SU-DHL-6 (cell line): ENCODE results near the gene PALM.

Experiments
- H2AFZ ChIP-seq: fragments of 200-600 bp; sonication (generic); 2 replicates; pipeline ENCODE4 v1.6.1; 2014; ENCODE audit warnings: low read depth, mild to moderate bottlenecking, moderate library complexity, mixed read lengths, antibody characterized with exemption, low read length; ENCODE audit not compliant: severe bottlenecking
- H3F3A ChIP-seq: fragments of 200-600 bp; shearing (Covaris generic); 2 replicates; pipeline ENCODE4 v1.6.0; 2016; ENCODE audit warnings: antibody characterized with exemption, mild to moderate bottlenecking; ENCODE audit not compliant: insufficient read depth
- H3K27ac ChIP-seq: fragments of 200-600 bp; sonication (generic); 2 replicates; pipeline ENCODE4 v1.5.1; 2016; ENCODE audit warnings: low read depth, mild to moderate bottlenecking, low read length, moderate library complexity, mixed read lengths
- H3K27me3 ChIP-seq: fragments of 200-600 bp; sonication (generic), shearing (Covaris generic); 2 replicates; pipeline ENCODE4 v1.6.0; 2014; ENCODE audit warnings: mild to moderate bottlenecking, low read length
- H3K36me3 ChIP-seq: fragments of 200-600 bp; sonication (generic); 2 replicates; pipeline ENCODE4 v1.6.1; 2014; ENCODE audit warnings: mild to moderate bottlenecking, low read length, mixed read lengths
- H3K4me2 ChIP-seq: fragments of 300-600, 200-600 bp; shearing (Covaris generic), sonication (generic); 2 replicates; pipeline ENCODE4 v1.6.0; 2014; ENCODE audit warnings: low read length, low read depth, mild to moderate bottlenecking; ENCODE audit not compliant: poor library complexity, severe bottlenecking
- H3K4me3 ChIP-seq: fragments of 200-600 bp; sonication (generic); 2 replicates; pipeline ENCODE4 v1.5.1; 2014; ENCODE audit warnings: antibody characterized with exemption, low read length, mild to moderate bottlenecking, mixed read lengths; ENCODE audit not compliant: insufficient read depth, poor library complexity, severe bottlenecking
- H3K79me2 ChIP-seq: fragments of 200-600 bp; sonication (generic); 2 replicates; pipeline ENCODE4 v1.6.1; 2014; ENCODE audit warnings: mild to moderate bottlenecking, low read length, moderate library complexity; ENCODE audit not compliant: insufficient read depth
- H3K9ac ChIP-seq: fragments of 200-600 bp; sonication (generic); 2 replicates; pipeline ENCODE4 v1.7.0; 2014; ENCODE audit warnings: mild to moderate bottlenecking, low read length
- H3K9me2 ChIP-seq: fragments of 200-600 bp; sonication (generic); replicated peaks from 2 replicates; pipeline ENCODE4 v1.6.1; 2014; ENCODE audit warnings: low read length; ENCODE audit not compliant: insufficient read depth
- H3K9me3 ChIP-seq: fragments of 200-600 bp; sonication (generic); 2 replicates; pipeline ENCODE4 v1.6.1; 2014; ENCODE audit warnings: low read length, mixed read lengths; ENCODE audit not compliant: insufficient read depth
- H4K20me1 ChIP-seq: fragments of 200-600 bp; sonication (generic); 2 replicates; pipeline ENCODE4 v1.6.1; 2014; ENCODE audit warnings: low read depth, mild to moderate bottlenecking, antibody characterized with exemption, low read length, moderate library complexity, mixed read lengths
- EZH2phosphoT487 ChIP-seq: fragments of 200-600 bp; sonication (generic), shearing (Covaris generic); conservative IDR thresholded peaks from 2 replicates; pipeline ENCODE4 v1.6.1; 2018; ENCODE audit warnings: mild to moderate bottlenecking, antibody characterized with exemption, low read length, moderate library complexity, mixed read lengths
- TF ChIP-seq, protein P1 (sequence below): fragments of 200-600 bp; sonication (generic); IDR thresholded peaks from one replicate; pipeline ENCODE4 v1.5.1; 2017; ENCODE audit warnings: antibody characterized with exemption, mild to moderate bottlenecking, low read length, moderate library complexity; ENCODE audit not compliant: insufficient read depth, poor library complexity, severe bottlenecking

The PALM gene

DNA sequence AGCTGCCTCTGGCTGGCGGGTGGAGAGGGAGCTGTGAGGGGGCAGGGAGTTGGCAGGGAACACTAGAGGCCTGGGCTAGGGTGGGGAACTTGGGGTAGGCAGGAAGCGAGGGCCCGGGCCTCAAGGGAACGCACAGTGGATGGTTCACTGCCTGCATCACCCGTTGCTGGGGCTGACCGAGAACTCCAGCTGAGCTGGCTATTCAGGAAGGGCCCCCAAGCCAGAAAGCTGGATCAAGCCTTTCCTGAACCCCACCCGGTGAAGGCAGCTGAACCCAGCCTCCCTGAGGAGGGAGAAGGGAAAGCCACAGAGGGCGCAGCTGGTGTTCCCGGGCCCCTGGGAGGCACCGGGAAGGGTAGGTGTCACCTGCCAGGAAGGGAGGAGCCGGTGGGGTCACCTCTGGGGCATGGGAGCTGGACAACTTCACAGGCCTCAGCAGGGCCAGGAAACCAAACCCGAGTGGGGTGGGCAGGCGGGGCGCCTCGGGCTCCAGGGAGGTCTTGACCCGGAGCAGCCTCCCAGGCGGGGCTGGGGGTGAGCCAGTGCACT lies 13.9 kb downstream of the PALM start:
- Histone ChIP-seq H3K4me2 (no peak overlapping the region), H3K27ac (no peak overlapping the region), H3K9me3 (no peaks in the 10 kb centered on the region), H4K20me1 (no peaks in the 10 kb centered on the region), H3F3A (no peaks in the 10 kb centered on the region), H3K4me3 (no peak overlapping the region), H3K36me3 (no peaks in the 10 kb centered on the region), H3K9ac (no peak overlapping the region), H3K9me2 (no peaks in the 10 kb centered on the region), H3K27me3 (no peaks in the 10 kb centered on the region), H2AFZ (no peak overlapping the region), H3K79me2 (no peaks in the 10 kb centered on the region)
- TF ChIP-seq, protein P1, sequence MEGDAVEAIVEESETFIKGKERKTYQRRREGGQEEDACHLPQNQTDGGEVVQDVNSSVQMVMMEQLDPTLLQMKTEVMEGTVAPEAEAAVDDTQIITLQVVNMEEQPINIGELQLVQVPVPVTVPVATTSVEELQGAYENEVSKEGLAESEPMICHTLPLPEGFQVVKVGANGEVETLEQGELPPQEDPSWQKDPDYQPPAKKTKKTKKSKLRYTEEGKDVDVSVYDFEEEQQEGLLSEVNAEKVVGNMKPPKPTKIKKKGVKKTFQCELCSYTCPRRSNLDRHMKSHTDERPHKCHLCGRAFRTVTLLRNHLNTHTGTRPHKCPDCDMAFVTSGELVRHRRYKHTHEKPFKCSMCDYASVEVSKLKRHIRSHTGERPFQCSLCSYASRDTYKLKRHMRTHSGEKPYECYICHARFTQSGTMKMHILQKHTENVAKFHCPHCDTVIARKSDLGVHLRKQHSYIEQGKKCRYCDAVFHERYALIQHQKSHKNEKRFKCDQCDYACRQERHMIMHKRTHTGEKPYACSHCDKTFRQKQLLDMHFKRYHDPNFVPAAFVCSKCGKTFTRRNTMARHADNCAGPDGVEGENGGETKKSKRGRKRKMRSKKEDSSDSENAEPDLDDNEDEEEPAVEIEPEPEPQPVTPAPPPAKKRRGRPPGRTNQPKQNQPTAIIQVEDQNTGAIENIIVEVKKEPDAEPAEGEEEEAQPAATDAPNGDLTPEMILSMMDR = no peak

DNA sequence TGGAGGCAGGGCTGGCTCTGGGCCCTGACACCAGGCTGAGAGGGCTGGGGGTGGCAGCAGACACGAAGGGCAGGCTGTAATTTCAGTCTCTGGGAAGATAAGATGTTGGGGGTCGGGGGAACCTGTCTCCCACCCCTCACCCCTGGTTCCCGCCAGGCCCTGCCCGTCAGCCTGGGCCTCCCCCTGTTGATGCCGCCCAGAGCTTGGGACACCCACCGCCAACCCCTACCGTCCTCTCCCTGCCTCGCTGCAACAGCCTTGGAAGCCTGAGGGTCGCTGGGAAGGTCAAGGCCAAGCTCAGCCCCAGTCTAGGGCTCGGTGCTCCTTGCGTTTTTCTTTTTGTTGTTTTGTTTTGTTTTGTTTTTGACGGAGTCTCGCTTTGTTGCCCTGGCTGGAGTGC lies 14.5 kb downstream of the PALM start:
- Histone ChIP-seq H3K27ac (no peak overlapping the region), H3K27me3 (no peaks in the 10 kb centered on the region), H3F3A (no peaks in the 10 kb centered on the region), H3K79me2 (no peaks in the 10 kb centered on the region), H3K36me3 (no peaks in the 10 kb centered on the region), H3K9me3 (no peaks in the 10 kb centered on the region), H4K20me1 (no peaks in the 10 kb centered on the region), H3K4me3 (no peak overlapping the region), H3K9ac (no peak overlapping the region), H3K9me2 (no peaks in the 10 kb centered on the region), H2AFZ (no peak overlapping the region), H3K4me2 (no peak overlapping the region)
- TF ChIP-seq EZH2phosphoT487 = no peak
- TF ChIP-seq, protein P1 = no peak

DNA sequence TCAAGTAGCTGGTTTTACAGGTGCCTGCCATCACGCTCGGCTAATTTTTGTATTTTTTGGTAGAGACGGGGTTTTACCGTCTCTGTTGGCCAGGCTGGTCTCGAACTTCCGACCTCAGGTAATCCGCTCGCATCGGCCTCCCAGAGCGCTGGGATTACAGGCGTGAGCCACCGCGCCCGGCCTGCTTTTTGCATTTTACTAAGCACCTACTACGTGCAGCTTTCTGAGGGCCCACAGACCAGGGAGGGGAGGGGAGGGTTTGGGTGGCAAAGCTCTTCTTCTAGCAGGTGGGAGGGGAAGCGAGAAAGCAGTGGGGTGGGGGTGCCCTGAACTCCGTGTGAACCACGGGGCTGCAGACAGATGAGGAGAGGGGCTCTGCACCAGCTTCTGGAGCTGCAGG lies 15.0 kb downstream of the PALM start:
- no peaks in the 10 kb centered on the region for H3K9me2 ChIP-seq
- H3K27me3 ChIP-seq = no peaks in the 10 kb centered on the region
- no peaks in the 10 kb centered on the region for H3K9me3 ChIP-seq
- H3K4me2 ChIP-seq = no peak overlapping the region
- TF ChIP-seq EZH2phosphoT487 = no peak
- TF ChIP-seq, protein P1 = no peak
- H2AFZ ChIP-seq = no peak overlapping the region
- H3K9ac ChIP-seq = no peak overlapping the region
- H3K4me3 ChIP-seq = no peak overlapping the region
- no peak overlapping the region for H3K27ac ChIP-seq
- no peaks in the 10 kb centered on the region for H3K36me3 ChIP-seq
- no peaks in the 10 kb centered on the region for H3F3A ChIP-seq
- no peaks in the 10 kb centered on the region for H3K79me2 ChIP-seq
- H4K20me1 ChIP-seq = no peaks in the 10 kb centered on the region
